Fibroblast of the aortic adventitia (primary cell): ENCODE results near the gene TRUB2. TPM values are rescaled to one million over a fixed set of nuclear protein-coding genes. Genes with fewer than 3 reads are reported as not detected.
A peak's percentile ranks its signal among the peaks of the same experiment; 100 is the strongest.
"Not testable (repeated sequence)": the region's sequence is repeated elsewhere in the genome, so short reads cannot be mapped to it uniquely, and the experiment has no call there.

Source experiments
- DNase-seq: peaks from one replicate; pipeline ENCODE4 v3.0.0-alpha.2; 2010; ENCODE audit warnings: low read depth
- H3K4me3 ChIP-seq: 2 replicates; pipeline ENCODE4 v1.5.1; 2011; ENCODE audit warnings: low read depth, mild to moderate bottlenecking, control low read depth, low read length, moderate library complexity
- CTCF ChIP-seq: IDR thresholded peaks from 2 replicates; pipeline ENCODE4 v1.5.1; 2011; ENCODE audit warnings: mild to moderate bottlenecking, low read length, control low read depth, inconsistent platforms; ENCODE audit not compliant: insufficient read depth
- total RNA-seq: library from RNA; depleted of rRNA; stranded (reverse); fragments of >200 nt; gene quantifications from 2 replicates; pipeline ENCODE4 v1.2.3, GENCODE V29; 2012; ENCODE audit warnings: low replicate concordance

Gene TRUB2
- total RNA-seq, 1 donor: 13.6 TPM

DNA sequence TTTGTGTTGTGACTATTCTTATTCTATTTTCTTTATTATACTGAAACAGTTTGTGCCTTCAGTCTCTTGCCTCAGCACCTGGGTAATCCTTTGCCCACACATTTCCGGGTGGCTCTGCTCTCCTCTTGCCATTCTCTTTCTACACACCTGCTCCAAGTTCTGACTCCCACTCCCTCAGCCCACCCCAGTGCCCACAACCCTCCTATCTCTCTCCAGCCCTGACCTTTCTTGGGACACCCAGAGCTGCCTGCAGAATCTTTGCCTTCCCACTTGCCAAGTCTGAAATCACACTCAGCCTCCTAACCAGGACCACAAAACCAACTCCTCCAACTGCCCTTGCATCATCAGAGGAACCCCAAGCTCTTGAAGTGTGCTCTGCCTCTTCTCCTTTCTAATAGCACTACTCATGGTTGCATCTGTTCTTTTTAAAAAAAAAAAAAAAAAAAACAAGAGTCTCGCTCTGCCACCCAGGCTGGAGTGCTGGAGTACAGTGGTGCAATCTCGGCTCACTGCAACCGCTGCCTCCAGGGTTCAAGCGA is 42.1 kb downstream of the TRUB2 start:
- no peak for DNase-seq
- no peak overlapping the region for H3K4me3 ChIP-seq
- TF ChIP-seq CTCF: no peak

DNA sequence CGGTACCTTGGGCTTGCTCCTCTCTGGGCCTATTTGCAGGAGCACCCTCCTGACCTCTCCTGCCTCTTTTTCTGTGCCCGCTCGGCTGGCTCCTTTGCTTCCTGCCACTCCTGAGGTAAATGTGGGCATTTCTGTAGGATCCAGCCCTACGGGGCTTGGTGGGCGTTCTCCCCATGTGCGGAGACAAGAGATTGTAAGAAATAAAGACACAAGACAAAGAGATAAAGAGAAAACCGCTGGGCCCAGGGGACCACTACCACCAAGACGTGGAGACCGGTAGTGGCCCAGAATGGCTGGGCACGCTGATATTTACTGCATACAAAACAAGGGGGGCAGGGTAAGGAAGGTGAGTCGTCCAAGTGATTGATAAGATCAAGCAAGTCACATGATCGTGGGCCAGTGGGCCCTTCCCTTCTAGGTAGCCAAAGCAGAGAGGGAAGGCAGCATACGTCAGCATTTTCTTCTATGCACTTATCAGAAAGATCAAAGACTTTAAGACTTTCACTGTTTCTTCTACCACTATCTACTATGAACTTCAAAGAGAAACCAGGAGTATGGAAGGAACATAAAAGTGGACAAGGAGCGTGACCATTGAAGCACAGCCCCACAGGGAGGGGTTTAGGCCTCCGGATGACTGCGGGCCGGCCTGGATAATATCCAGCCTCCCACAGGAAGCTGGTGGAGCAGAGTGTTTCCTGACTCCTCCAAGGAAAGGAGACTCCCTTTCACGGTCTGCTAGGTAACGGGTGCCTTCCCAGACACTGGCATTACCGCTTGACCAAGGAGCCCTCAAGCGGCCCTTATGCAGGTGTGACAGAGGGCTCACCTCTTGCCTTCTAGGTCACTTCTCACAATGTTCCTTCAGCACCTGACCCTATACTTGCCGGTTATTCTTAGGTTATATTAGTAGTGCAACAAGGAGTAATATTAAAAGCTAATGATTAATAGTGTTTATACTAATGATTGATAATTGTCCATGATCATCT is 42.9 kb downstream of the TRUB2 start:
- DNase-seq: peak; percentile 25
- not testable (repeated sequence) for H3K4me3 ChIP-seq

DNA sequence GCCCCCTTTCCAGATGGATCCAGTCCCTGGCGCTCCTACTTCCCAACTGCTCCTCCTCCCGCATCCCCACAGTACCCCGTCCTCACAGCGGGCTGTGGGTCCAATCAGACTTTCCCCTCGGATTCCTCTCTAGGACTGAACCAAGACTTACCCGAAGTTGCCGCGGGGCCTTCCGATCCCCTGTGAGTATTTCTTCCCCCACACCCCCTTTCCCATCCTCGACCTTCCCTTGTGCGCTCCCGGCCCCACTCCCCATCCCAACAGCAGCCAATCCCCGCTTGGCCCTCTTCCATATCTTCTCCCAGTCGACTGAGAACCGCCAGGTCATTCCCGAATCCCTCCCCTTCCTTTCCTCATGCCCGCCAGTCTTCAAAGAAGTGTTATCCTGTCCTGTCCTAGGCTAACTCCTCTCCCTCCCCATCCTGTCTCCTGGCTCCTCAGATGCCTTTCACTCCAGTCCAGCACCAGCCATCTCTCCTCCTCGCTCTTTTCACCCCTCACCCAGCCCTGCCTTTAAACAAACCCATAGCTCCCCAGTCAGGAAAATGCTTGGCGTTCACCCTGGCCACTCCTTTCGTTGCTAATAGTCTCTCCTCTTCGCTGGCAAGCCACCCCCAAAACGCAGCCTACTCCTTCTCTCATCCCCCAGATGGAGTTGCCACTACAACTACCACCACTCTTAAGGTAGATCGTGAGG is 45.5 kb downstream of the TRUB2 start:
- peak overlapping the region; percentile 90 for H3K4me3 ChIP-seq
- peak; percentile 53 for DNase-seq
- no peak for TF ChIP-seq CTCF

DNA sequence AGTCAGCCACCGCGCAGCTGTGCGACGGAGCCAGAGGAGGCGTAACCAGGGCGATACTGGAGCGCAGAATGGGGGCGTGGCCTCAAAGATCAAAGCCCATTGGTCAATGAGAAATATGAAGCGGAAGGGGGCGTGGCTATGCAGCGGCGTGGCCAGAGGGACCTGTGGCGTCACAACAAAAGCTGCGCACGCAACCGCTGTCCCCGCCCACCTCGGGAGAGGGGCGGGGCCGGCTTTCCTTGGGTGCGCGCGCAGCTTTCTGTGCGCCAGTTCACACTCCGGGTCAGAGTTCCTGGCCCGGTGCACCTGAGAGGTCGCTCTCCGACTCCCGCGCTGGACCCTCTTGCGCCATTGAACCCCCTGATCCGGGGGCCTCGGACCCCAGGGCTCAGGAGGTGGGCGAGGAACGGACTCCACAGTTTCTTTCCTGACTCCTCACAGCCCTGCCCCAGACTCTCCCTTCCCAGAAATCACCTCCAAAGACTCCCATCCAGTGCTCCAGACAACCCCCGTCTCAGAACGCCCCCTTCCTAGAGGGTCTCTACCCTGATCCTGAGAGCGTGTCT is 46.2 kb downstream of the TRUB2 start, which contains the start of gene SWI5:
Gene SWI5 (plus strand): TSS at position 269 of the 566 bp plus-strand sequence.
- peak; percentile 100 for DNase-seq
- H3K4me3 ChIP-seq: peak within 1 kb of the TSS; percentile 90
- no peak for TF ChIP-seq CTCF

- TF ChIP-seq CTCF: no peak
- DNase-seq: peak; percentile 77
- peak within 1 kb of the TSS; percentile 90 for H3K4me3 ChIP-seq
Measured at GRCh38 chr9:128275198-128276007, 46.8 kb downstream of the TRUB2 start, which contains the start of gene GOLGA2. Gene GOLGA2 (minus strand): TSS chr9:128276007. CDS start chr9:128275976, 31 bp downstream.

DNA sequence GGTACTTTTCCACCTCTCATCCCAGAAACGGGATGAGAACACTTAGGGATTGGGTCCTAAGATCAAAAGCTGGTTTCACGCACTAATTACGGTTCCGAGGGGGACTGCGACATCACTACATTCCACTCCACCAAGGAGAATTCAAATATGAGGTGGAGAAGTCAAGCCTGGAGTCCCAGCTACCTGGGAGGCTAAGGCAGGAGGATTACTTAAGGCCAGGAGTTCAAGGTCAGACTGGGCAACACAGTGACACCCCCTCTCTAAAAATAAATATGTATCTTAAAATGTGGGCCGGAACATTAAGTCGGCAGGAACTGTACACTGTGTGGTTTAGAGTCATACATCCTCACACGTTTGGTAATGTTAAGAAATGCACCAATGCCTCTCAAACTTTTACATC is 48.0 kb downstream of the TRUB2 start:
- no peak for DNase-seq
- TF ChIP-seq CTCF: no peak
- peak overlapping the region; percentile 90 for H3K4me3 ChIP-seq
